Sciatic nerve (tissue), 1 donor: ENCODE data around the gene NFAM1. TPM values are rescaled to one million over a fixed set of nuclear protein-coding genes. Genes with fewer than 3 reads are reported as not detected.

Source experiments
- total RNA-seq: library from RNA; stranded (reverse); fragmentation: NEBNext Ultra II Directional; extraction: Animal tissue kit (Norgen Biotek cat#: 25700); gene quantifications from one replicate; pipeline ENCODE4 v1.2.1, GENCODE V29; 2021
- donor health status: DM: no; HTN: no; CAD: no.

The NFAM1 gene
- total RNA-seq, 1 donor from 2014 or later = 6.6 TPM

Other genes with a start within 250 kb of the NFAM1 start
- 46.1 TPM for gene TCF20, start 161.8 kb downstream of the NFAM1 start, total RNA-seq
- 39.6 TPM for gene RRP7A, start 87.4 kb upstream of the NFAM1 start, total RNA-seq
- 7.8 TPM for gene SERHL2, start 121.6 kb upstream of the NFAM1 start, total RNA-seq
- gene POLDIP3, start 182.5 kb upstream of the NFAM1 start, total RNA-seq = 81.5 TPM
- gene ATP5MGL, start 208.2 kb upstream of the NFAM1 start, total RNA-seq = 0.45 TPM
- 241 TPM for gene CYB5R3, start 217.0 kb upstream of the NFAM1 start, total RNA-seq